GM18951 (cell line): ENCODE data around the gene SHC3.

ENCODE experiments used
- POLR2A ChIP-seq: IDR thresholded peaks from 4 replicates; pipeline ENCODE4 v1.6.1; 2011; ENCODE audit warnings: mild to moderate bottlenecking; ENCODE audit not compliant: insufficient read length, insufficient read depth; ENCODE audit errors: extremely low read depth
- in situ Hi-C: fragments of 300-500 bp; cut with MboI; formaldehyde crosslinking; loops from one replicate; pipeline ENCODE4 v1.12.0; 2022; ENCODE audit warnings: low sequenced_read_pairs, mixed read lengths, inconsistent platforms; ENCODE audit not compliant: unreplicated experiment

The SHC3 gene

GRCh38 chr9:89177012-89177943 is 1.3 kb downstream of the SHC3 start:
- in situ Hi-C loops, result no loop called here
- TF ChIP-seq POLR2A, result no peak

- in situ Hi-C loops, result no loop called here
- TF ChIP-seq POLR2A, result no peak
These were observed 2.8 kb downstream of the SHC3 start for GRCh38 chr9:89175828-89176261.

- in situ Hi-C loops, result no loop called here
- TF ChIP-seq POLR2A, result no peak
These were observed 4.3 kb downstream of the SHC3 start for GRCh38 chr9:89174291-89174690.

- TF ChIP-seq POLR2A, result no peak
- in situ Hi-C loops, result no loop called here
These were observed 5.5 kb downstream of the SHC3 start for GRCh38 chr9:89173072-89173471.

GRCh38 chr9:89172398-89172797 is 6.2 kb downstream of the SHC3 start:
- no peak for TF ChIP-seq POLR2A
- in situ Hi-C loops, result no loop called here

- in situ Hi-C loops, result no loop called here
- no peak for TF ChIP-seq POLR2A
These were observed 6.9 kb downstream of the SHC3 start for GRCh38 chr9:89171693-89172092.

GRCh38 chr9:89171231-89171630 is 7.4 kb downstream of the SHC3 start:
- no peak for TF ChIP-seq POLR2A
- in situ Hi-C loops, result no loop called here

GRCh38 chr9:89168901-89169813 is 9.5 kb downstream of the SHC3 start:
- in situ Hi-C loops, result no loop called here
- TF ChIP-seq POLR2A, result no peak

GRCh38 chr9:89167788-89168187 is 10.8 kb downstream of the SHC3 start:
- in situ Hi-C loops, result no loop called here
- TF ChIP-seq POLR2A, result no peak

GRCh38 chr9:89166852-89167251 is 11.8 kb downstream of the SHC3 start:
- TF ChIP-seq POLR2A, result no peak
- in situ Hi-C loops, result no loop called here

- in situ Hi-C loops, result no loop called here
- no peak for TF ChIP-seq POLR2A
These were observed 12.7 kb downstream of the SHC3 start for GRCh38 chr9:89165880-89166279.

- TF ChIP-seq POLR2A, result no peak
- in situ Hi-C loops, result no loop called here
These were observed 13.3 kb downstream of the SHC3 start for GRCh38 chr9:89165341-89165740.

- in situ Hi-C loops, result no loop called here
- no peak for TF ChIP-seq POLR2A
These were observed 17.4 kb downstream of the SHC3 start for GRCh38 chr9:89161221-89161620.
